Astrocyte of the spinal cord (primary cell): ENCODE measurements around the gene PRKAG2.
"Not testable (repeated sequence)": the region's sequence is repeated elsewhere in the genome, so short reads cannot be mapped to it uniquely, and the experiment has no call there.

Source experiments
- DNase-seq: peaks from one replicate; pipeline ENCODE4 v3.0.0; 2011; ENCODE audit warnings: low read depth, low spot score
- H3K4me3 ChIP-seq: 2 replicates; pipeline ENCODE4 v1.5.1; 2011; ENCODE audit warnings: low read depth, mild to moderate bottlenecking, low read length, moderate library complexity
- CTCF ChIP-seq: IDR thresholded peaks from 2 replicates; pipeline ENCODE4 v1.5.1; 2012; ENCODE audit warnings: low read depth, mild to moderate bottlenecking, low read length, inconsistent platforms
- in situ Hi-C: cut with HindIII; loops from 2 replicates; pipeline ENCODE4 v1.10.0; 2017; ENCODE audit warnings: low sequenced_read_pairs

PRKAG2 gene

GRCh38 chr7:151784853-151785680 is 91.8 kb downstream of the PRKAG2 start:
- DNase-seq = no peak

DNA sequence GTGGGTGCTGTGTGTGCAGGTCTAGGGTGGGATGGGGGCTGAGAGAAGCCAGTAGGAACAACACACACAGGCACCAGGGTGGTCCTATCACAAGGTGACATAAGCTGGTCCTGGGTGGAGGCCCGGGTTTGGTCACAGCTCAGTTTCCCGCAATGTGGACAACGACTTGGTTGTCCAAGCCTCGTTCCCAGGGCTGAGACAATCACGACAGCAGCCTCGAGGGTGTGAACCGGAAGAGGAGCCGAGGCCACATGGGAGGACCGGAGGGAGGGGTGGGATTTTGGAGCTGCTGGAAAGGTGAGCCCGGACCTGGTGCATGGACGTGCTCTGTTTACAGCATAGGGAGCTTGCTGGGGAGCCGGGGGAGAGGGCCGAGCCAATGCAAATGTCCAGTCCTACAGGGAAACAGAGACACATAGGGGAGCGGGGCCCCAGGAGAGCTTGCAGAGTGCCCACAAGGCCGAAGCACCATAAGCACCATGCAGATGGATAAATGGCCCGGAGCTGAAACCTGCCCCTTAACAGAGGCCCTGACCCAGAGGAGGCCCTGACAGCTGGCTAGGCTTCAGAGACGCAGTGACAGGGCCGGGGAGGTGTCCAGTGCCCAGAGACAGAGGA is 92.8 kb downstream of the PRKAG2 start:
- DNase-seq = no peak

More at GRCh38 chr7:151784853-151785680, 91.8 kb downstream of the PRKAG2 start:
- in situ Hi-C loops = no loop called here
- H3K4me3 ChIP-seq = no peak overlapping the region
- TF ChIP-seq CTCF = no peak

GRCh38 chr7:151782598-151783448 is 94.1 kb downstream of the PRKAG2 start:
- peak overlapping the region; percentile 12 for H3K4me3 ChIP-seq

More for the DNA sequence above, 92.8 kb downstream of the PRKAG2 start:
- in situ Hi-C loops = no loop called here
- TF ChIP-seq CTCF = no peak
- no peak overlapping the region for H3K4me3 ChIP-seq

GRCh38 chr7:151782256-151782597 is 94.7 kb downstream of the PRKAG2 start:
- in situ Hi-C loops = not testable (repeated sequence)

More at GRCh38 chr7:151782598-151783448, 94.1 kb downstream of the PRKAG2 start:
- peak; percentile 39 for DNase-seq
- in situ Hi-C loops = no loop called here
- peak; percentile 85 for TF ChIP-seq CTCF

GRCh38 chr7:151781161-151781845 is 95.6 kb downstream of the PRKAG2 start:
- H3K4me3 ChIP-seq = no peak overlapping the region
- no peak for TF ChIP-seq CTCF
- DNase-seq = no peak
- in situ Hi-C loops = no loop called here

More at GRCh38 chr7:151782256-151782597, 94.7 kb downstream of the PRKAG2 start:
- not testable (repeated sequence) for H3K4me3 ChIP-seq, DNase-seq

- in situ Hi-C loops = no loop called here
- no peak for DNase-seq
- no peak overlapping the region for H3K4me3 ChIP-seq
- TF ChIP-seq CTCF = no peak
These were observed 96.3 kb downstream of the PRKAG2 start for GRCh38 chr7:151780631-151781030.
